ENCODE measurements around the gene CCDC86.

Gene CCDC86

GRCh38 chr11:60841797-60842667 is at the start of gene CCDC86:
Gene CCDC86, plus strand, starts transcription at chr11:60842113. Its CDS starts 12 bp downstream, at chr11:60842125.
- no peak for TF ChIP-seq CTCF (conservative IDR thresholded peaks at IDR 0.05; ENCODE audit: low read depth, low read length)
- DNase-seq (ENCODE audit: low read depth), result peak; percentile 82
- H3K4me3 ChIP-seq (ENCODE audit: low read length), result peak within 1 kb of the TSS; percentile 94

- TF ChIP-seq CTCF (conservative IDR thresholded peaks at IDR 0.05; ENCODE audit: low read depth, low read length), result no peak
- DNase-seq (ENCODE audit: low read depth), result no peak
- H3K4me3 ChIP-seq (ENCODE audit: low read length), result no peak overlapping the region
Observed at GRCh38 chr11:60792521-60792920, 49.4 kb upstream of the CCDC86 start.

DNA sequence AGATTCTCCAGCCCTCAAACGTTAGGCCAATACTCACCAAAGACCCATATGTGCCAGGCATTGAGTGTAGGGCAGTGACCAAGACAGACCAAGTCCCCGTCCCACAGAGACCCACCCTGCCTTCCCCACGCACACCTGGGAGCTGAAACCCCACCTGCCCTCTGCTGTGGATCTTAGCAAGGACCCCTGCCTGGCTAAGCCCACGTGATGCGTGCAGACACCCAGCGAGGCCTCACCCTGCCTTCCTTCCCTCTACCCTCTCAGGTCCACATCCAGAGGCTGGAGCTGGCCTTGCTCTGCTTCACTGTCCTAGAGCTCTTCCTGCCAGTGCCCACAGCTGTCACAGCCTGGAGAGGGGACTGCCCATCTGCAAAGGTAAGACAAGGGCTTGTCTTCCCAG is 46.6 kb upstream of the CCDC86 start:
- DNase-seq (ENCODE audit: low read depth), result no peak
- no peak overlapping the region for H3K4me3 ChIP-seq (ENCODE audit: low read length)
- TF ChIP-seq CTCF (conservative IDR thresholded peaks at IDR 0.05; ENCODE audit: low read depth, low read length), result no peak

DNA sequence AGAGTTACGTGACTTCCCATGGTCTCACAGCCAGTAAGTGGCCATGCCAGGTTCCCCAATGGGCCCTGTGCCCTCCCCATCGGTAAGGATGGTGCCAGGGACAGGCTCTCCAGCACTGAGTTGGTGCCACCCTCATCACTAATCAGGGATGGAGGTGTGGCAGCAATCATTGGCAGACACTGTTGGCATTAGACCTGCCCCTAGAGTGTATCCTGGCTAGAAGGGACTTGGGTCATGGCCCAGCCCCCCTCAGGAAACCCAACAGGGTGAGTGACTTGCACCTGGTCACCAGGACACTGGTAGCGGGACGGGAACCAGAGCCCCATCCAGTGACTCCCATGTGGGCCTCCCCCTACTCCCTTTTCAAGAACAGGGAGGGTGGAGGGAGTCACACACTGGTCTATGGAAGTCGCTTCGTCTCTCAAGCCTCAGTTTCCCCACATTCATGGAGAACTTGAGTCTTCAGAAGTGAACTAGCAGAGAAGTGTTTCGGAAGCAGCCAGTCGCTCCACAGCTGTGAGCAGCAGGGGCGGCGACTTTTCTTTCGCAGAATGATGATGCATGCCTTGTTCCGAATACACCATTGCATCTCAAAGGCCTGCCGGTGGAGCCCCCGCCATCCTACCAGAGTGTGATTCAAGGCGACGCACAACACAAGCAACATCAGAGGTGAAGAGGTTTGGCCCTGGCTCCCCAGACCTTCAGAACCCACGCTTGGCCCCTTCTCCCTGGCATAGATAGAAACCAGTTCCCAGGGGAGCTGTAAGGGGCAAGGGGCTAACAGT is 43.9 kb upstream of the CCDC86 start:
- H3K4me3 ChIP-seq (ENCODE audit: low read length), result no peak overlapping the region
- TF ChIP-seq CTCF (conservative IDR thresholded peaks at IDR 0.05; ENCODE audit: low read depth, low read length), result no peak

DNA sequence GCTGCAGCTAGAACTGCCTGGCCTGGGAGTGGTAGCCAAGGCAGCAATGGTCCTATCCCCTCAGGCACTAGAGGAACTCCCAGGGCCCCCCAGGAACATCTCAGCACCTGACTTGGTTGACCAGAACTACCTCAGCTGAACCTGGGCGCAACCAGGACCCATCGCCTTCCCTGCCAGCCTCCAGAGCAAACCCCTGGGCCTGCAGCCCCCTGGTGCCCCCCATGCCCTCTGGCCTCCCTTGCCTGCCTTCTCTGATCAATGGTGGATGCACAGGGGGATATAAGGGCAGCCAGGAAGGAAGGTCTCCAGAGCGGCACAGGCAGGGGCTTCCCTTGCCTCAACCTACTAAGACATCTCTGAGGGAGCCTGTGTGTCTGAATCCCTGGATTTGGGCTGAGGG is 43.3 kb upstream of the CCDC86 start:
- DNase-seq (ENCODE audit: low read depth), result no peak
- H3K4me3 ChIP-seq (ENCODE audit: low read length), result no peak overlapping the region
- TF ChIP-seq CTCF (conservative IDR thresholded peaks at IDR 0.05; ENCODE audit: low read depth, low read length), result no peak

More for the DNA sequence above, 43.9 kb upstream of the CCDC86 start:
- DNase-seq (ENCODE audit: low read depth), result no peak

GRCh38 chr11:60801194-60801593 is 40.7 kb upstream of the CCDC86 start:
- no peak for DNase-seq (ENCODE audit: low read depth)
- H3K4me3 ChIP-seq (ENCODE audit: low read length), result no peak overlapping the region
- no peak for TF ChIP-seq CTCF (conservative IDR thresholded peaks at IDR 0.05; ENCODE audit: low read depth, low read length)
